Measurements from ENCODE around the gene MRPL40.

DNA sequence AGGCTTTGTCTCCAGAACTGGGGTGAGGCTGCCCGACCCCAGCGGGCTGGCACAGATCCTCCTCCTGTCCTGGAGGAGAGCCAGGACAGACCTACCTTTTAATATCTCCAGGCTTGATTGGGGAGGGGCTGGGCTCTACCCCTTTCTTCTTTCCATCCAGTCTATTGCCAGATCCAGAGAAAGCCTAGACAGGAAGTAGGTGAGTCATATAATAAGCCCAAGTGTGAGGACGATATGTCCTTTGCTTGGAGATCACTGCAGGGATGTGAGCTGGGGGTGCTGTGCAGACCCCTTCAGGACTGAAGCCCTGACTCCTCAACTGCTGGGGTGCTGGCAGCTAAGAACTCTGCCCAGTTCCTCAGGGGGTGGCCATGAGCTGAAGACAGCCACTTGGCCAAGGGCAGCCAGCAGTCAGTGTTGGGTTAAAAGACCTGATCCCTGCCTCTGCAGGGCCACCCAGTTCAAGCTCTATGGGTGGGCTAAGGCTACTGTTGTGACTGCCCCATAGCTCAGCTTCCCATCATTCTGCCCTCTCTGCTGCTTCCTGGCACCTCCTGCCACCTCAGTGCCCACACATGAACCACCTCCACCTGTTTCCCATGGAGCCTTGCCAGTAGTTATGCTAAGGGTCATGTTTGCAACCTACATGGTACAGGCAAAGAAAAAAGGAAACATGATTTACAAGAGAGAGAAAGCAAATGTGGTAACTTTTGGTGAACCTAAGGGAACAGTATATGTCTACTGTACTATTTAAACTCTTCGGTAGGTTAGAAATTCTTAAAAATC lies 23.4 kb downstream of the MRPL40 start:
- TF ChIP-seq, protein P1, sequence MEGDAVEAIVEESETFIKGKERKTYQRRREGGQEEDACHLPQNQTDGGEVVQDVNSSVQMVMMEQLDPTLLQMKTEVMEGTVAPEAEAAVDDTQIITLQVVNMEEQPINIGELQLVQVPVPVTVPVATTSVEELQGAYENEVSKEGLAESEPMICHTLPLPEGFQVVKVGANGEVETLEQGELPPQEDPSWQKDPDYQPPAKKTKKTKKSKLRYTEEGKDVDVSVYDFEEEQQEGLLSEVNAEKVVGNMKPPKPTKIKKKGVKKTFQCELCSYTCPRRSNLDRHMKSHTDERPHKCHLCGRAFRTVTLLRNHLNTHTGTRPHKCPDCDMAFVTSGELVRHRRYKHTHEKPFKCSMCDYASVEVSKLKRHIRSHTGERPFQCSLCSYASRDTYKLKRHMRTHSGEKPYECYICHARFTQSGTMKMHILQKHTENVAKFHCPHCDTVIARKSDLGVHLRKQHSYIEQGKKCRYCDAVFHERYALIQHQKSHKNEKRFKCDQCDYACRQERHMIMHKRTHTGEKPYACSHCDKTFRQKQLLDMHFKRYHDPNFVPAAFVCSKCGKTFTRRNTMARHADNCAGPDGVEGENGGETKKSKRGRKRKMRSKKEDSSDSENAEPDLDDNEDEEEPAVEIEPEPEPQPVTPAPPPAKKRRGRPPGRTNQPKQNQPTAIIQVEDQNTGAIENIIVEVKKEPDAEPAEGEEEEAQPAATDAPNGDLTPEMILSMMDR (IDR thresholded peaks at IDR 0.05; ENCODE audit: low read length) = no peak
- TF ChIP-seq EZH2 (optimal IDR thresholded peaks at IDR 0.05; ENCODE audit: low read depth, low read length) = no peak

Data from MM.1S (cell line).